A204.1 (cell line): ENCODE measurements around the gene YY1.
"Not testable (repeated sequence)": the region's sequence is repeated elsewhere in the genome, so short reads cannot be mapped to it uniquely, and the experiment has no call there.

Source experiments
- FAIRE-seq: peaks from 2 replicates; lab custom pipeline; 2012; peaks lifted over from hg19 to GRCh38; lab: Jason Lieb, UNC

Gene YY1

GRCh38 chr14:100213956-100214769 lies 24.8 kb upstream of the YY1 start:
- no peak for FAIRE-seq

- FAIRE-seq, result no peak
These were observed 24.2 kb upstream of the YY1 start for GRCh38 chr14:100214770-100215083.

- no peak for FAIRE-seq
These were observed 23.5 kb upstream of the YY1 start for GRCh38 chr14:100215330-100215885.

GRCh38 chr14:100219126-100219785 lies 19.7 kb upstream of the YY1 start:
- no peak for FAIRE-seq

GRCh38 chr14:100221533-100222223 lies 17.3 kb upstream of the YY1 start:
- no peak for FAIRE-seq

- no peak for FAIRE-seq
These were observed 16.5 kb upstream of the YY1 start for GRCh38 chr14:100222224-100223093.

GRCh38 chr14:100223332-100224201 lies 15.4 kb upstream of the YY1 start:
- no peak for FAIRE-seq

- no peak for FAIRE-seq
These were observed 14.6 kb upstream of the YY1 start for GRCh38 chr14:100224229-100224866.

GRCh38 chr14:100225169-100225568 lies 13.8 kb upstream of the YY1 start:
- FAIRE-seq, result no peak

- FAIRE-seq, result no peak
These were observed 8.6 kb upstream of the YY1 start for GRCh38 chr14:100230361-100230760.

- FAIRE-seq, result no peak
These were observed 4.4 kb upstream of the YY1 start for GRCh38 chr14:100234511-100234910.

GRCh38 chr14:100236271-100236818 lies 2.6 kb upstream of the YY1 start:
- FAIRE-seq, result not testable (repeated sequence)

- no peak for FAIRE-seq
These were observed 2.1 kb upstream of the YY1 start for GRCh38 chr14:100236881-100237280.

- no peak for FAIRE-seq
These were observed 1.1 kb upstream of the YY1 start for GRCh38 chr14:100237735-100238418.

GRCh38 chr14:100239211-100239839 lies 381 bp downstream of the YY1 start:
- FAIRE-seq, result no peak

- no peak for FAIRE-seq
These were observed 1.1 kb downstream of the YY1 start for GRCh38 chr14:100239840-100240667.

- FAIRE-seq, result no peak
These were observed 1.7 kb downstream of the YY1 start for GRCh38 chr14:100240668-100241032.

- no peak for FAIRE-seq
These were observed 2.3 kb downstream of the YY1 start for GRCh38 chr14:100241279-100241678.
